Measurements from ENCODE around the gene SLF2.

Gene SLF2

GRCh38 chr10:101000915-101001658, 88.3 kb downstream of the SLF2 start:
- no peak for DNase-seq

- DNase-seq = no peak
Observed at GRCh38 chr10:101001659-101002035, 88.9 kb downstream of the SLF2 start.

GRCh38 chr10:101002456-101002855, 89.7 kb downstream of the SLF2 start:
- no peak for DNase-seq

- DNase-seq = no peak
Observed at GRCh38 chr10:101003639-101004206, 91.0 kb downstream of the SLF2 start.

- no peak for DNase-seq
Observed at GRCh38 chr10:101005361-101005760, 92.6 kb downstream of the SLF2 start.

- no peak for DNase-seq
Observed at GRCh38 chr10:101005869-101006567, 93.3 kb downstream of the SLF2 start.

GRCh38 chr10:101006593-101007098, 93.9 kb downstream of the SLF2 start:
- DNase-seq = no peak

GRCh38 chr10:101007099-101007711, 94.4 kb downstream of the SLF2 start:
- no peak for DNase-seq

- no peak for DNase-seq
Observed at GRCh38 chr10:101007915-101008822, 95.4 kb downstream of the SLF2 start.

GRCh38 chr10:101008823-101009423, 96.2 kb downstream of the SLF2 start:
- DNase-seq = no peak

GRCh38 chr10:101010329-101010728, 97.6 kb downstream of the SLF2 start:
- no peak for DNase-seq

GRCh38 chr10:101011517-101012423, 99.0 kb downstream of the SLF2 start:
- DNase-seq = no peak

GRCh38 chr10:101012525-101013364, 100.0 kb downstream of the SLF2 start:
- peak; percentile 82 for DNase-seq

- no peak for DNase-seq
Observed at GRCh38 chr10:101013365-101013825, 100.6 kb downstream of the SLF2 start.

- peak; percentile 74 for DNase-seq
Observed at GRCh38 chr10:101014230-101014884, 101.6 kb downstream of the SLF2 start.
